Thyroid gland (tissue), 4 donors: Measurements from ENCODE around the gene ETV7.

Experiments used
- CTCF ChIP-seq, 6 experiments: fragments of 200-600 bp in 3 of 6; fragments of 450-650 bp in 3 of 6; sonication (generic) in 3 of 6; IDR thresholded peaks; one replicate each; pipeline ENCODE4 v1.5.1; 2016 to 2019; ENCODE audit warnings: antibody characterized with exemption in 6 of 6, mild to moderate bottlenecking in 2 of 6, inconsistent platforms in 1 of 6, moderate library complexity in 1 of 6
- POLR2A ChIP-seq, 2 donors: fragments of 450-650 bp; IDR thresholded peaks; one replicate each; pipeline ENCODE4 v1.6.1; 2017; ENCODE audit warnings: antibody characterized with exemption in 2 of 2, mild to moderate bottlenecking in 2 of 2, moderate library complexity in 1 of 2

- TF ChIP-seq CTCF (IDR thresholded peaks at IDR 0.05) (no peak), POLR2A (IDR thresholded peaks at IDR 0.05) (no peak)
These were observed 39.8 kb downstream of the ETV7 start for GRCh38 chr6:36347621-36348020.
